ENCODE results near the gene SRD5A1.

The SRD5A1 gene

GRCh38 chr5:6591671-6592288 is 41.5 kb upstream of the SRD5A1 start:
- no peak overlapping the region for H2BK15ac ChIP-seq (ENCODE audit: low read depth, poor library complexity, severe bottlenecking)
- H3K4me1 ChIP-seq (ENCODE audit: control insufficient read depth, insufficient read depth, low read depth, low read length), result peaks cover 1% of the 10 kb centered on the region
- WGBS, result 88% methylated on average over 10 of the region's 12 CpGs

GRCh38 chr5:6592601-6593000 is 40.6 kb upstream of the SRD5A1 start:
- Histone ChIP-seq H3K4me2 (ENCODE audit: low read length, poor library complexity, severe bottlenecking) (no peak overlapping the region), H2BK5ac (ENCODE audit: low read depth, low read length, poor library complexity, severe bottlenecking) (no peak overlapping the region), H3K27ac (ENCODE audit: low read length, poor library complexity, severe bottlenecking) (no peak overlapping the region), H3K27me3 (ENCODE audit: control insufficient read depth in 1 of 2, insufficient read depth in 1 of 2, low read length in 2 of 2) (no peaks in the 10 kb centered on the region), H2AFZ (ENCODE audit: low read depth, low read length) (no peak overlapping the region), H2AK5ac (ENCODE audit: low read length, severe bottlenecking) (no peak overlapping the region), H2BK120ac (ENCODE audit: low read depth, low read length) (no peak overlapping the region), H3K79me1 (replicated peaks; ENCODE audit: low read length, poor library complexity, severe bottlenecking) (peaks cover 1% of the 10 kb centered on the region), H3K36me3 (ENCODE audit: control insufficient read depth in 1 of 2, insufficient read depth in 2 of 2, low read depth in 1 of 2, low read length in 2 of 2) (peaks cover 16 to 26% of the 10 kb centered on the region in 2 experiments), H3K4me3 (ENCODE audit: insufficient read depth in 1 of 2, low read depth in 1 of 2, low read length in 2 of 2) (no peak overlapping the region), H3K9ac (ENCODE audit: low read length) (no peak overlapping the region), H3K4ac (ENCODE audit: low read depth in 1 of 2, low read length in 2 of 2) (no peak overlapping the region), H3K9me3 (ENCODE audit: control insufficient read depth, low read length) (no peaks in the 10 kb centered on the region), H4K8ac (ENCODE audit: low read length) (no peak overlapping the region), H4K91ac (ENCODE audit: low read length) (no peak overlapping the region), H2BK15ac (ENCODE audit: low read depth, poor library complexity, severe bottlenecking) (no peak overlapping the region), H3K14ac (ENCODE audit: low read length in 2 of 2) (no peak overlapping the region), H3K4me1 (ENCODE audit: control insufficient read depth, insufficient read depth, low read depth, low read length) (peaks cover 1% of the 10 kb centered on the region), H2BK12ac (ENCODE audit: low read length in 2 of 2) (no peak overlapping the region), H3K18ac (ENCODE audit: low read depth in 1 of 2, low read length in 2 of 2) (no peak overlapping the region), H3K23ac (ENCODE audit: low read length in 2 of 2) (no peak overlapping the region)
- 44% methylated on average over 1 of the region's 3 CpGs for WGBS
- DNase-seq, result no peak

More at GRCh38 chr5:6591671-6592288, 41.5 kb upstream of the SRD5A1 start:
- Histone ChIP-seq H2BK5ac (ENCODE audit: low read depth, low read length, poor library complexity, severe bottlenecking) (no peak overlapping the region), H3K27ac (ENCODE audit: low read length, poor library complexity, severe bottlenecking) (no peak overlapping the region), H3K9me3 (ENCODE audit: control insufficient read depth, low read length) (no peaks in the 10 kb centered on the region), H3K4me3 (ENCODE audit: insufficient read depth in 1 of 2, low read depth in 1 of 2, low read length in 2 of 2) (no peak overlapping the region), H2BK120ac (ENCODE audit: low read depth, low read length) (no peak overlapping the region), H3K36me3 (ENCODE audit: control insufficient read depth in 1 of 2, insufficient read depth in 2 of 2, low read depth in 1 of 2, low read length in 2 of 2) (peaks cover 11 to 17% of the 10 kb centered on the region in 2 experiments), H2AFZ (ENCODE audit: low read depth, low read length) (no peak overlapping the region), H2AK5ac (ENCODE audit: low read length, severe bottlenecking) (no peak overlapping the region), H3K4me2 (ENCODE audit: low read length, poor library complexity, severe bottlenecking) (no peak overlapping the region), H3K23ac (ENCODE audit: low read length in 2 of 2) (no peak overlapping the region), H3K4ac (ENCODE audit: low read depth in 1 of 2, low read length in 2 of 2) (no peak overlapping the region), H3K14ac (ENCODE audit: low read length in 2 of 2) (no peak overlapping the region), H3K18ac (ENCODE audit: low read depth in 1 of 2, low read length in 2 of 2) (no peak overlapping the region), H3K9ac (ENCODE audit: low read length) (no peak overlapping the region), H3K79me1 (replicated peaks; ENCODE audit: low read length, poor library complexity, severe bottlenecking) (no peaks in the 10 kb centered on the region), H3K27me3 (ENCODE audit: control insufficient read depth in 1 of 2, insufficient read depth in 1 of 2, low read length in 2 of 2) (peaks cover 2 to 6% of the 10 kb centered on the region in 2 experiments), H4K8ac (ENCODE audit: low read length) (no peak overlapping the region), H2BK12ac (ENCODE audit: low read length in 2 of 2) (no peak overlapping the region), H4K91ac (ENCODE audit: low read length) (no peak overlapping the region)
- no peak for DNase-seq

DNA sequence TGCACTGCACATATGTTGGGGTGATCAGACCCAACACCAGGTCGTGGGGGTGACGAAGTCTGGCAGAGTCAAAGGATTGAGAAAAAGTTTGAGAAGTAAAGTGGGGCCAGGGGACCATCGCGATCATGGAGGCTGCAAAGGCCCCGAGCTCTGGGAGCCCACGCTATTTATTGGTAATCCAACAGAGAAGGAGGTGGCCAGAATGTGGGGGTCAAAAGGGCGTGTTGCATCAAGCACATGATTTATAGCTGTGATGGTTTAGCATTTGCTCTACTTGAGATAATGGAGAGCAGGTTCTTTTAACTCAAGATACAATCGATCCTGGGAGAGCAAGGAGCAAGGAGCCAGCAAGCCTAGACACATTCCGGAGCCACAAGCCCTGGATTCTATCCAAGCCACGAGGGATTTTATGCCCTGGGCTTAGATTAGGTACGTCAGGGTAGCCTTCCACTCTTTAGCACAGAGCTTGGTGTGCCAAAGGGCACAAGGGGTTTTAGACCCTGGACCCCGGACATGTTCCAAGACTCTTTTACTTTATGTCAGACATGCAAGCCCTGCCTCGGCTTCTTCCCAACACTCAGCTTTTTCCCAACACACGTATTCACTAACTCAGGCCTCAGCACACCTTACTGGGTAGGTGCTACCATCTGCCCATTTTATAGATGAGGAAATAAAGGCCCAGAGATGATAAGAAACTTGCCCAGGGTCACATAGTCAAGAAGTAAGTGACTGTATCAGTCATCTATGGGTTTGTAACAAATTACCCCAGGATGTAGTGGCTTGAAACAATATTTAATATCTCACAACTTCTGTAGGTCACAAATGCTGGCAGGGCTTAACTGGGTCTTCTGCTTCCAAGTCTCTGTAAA is 39.9 kb upstream of the SRD5A1 start:
- H3K4me1 ChIP-seq (ENCODE audit: control insufficient read depth, insufficient read depth, low read depth, low read length), result peaks cover 1% of the 10 kb centered on the region
- WGBS, result 91% methylated on average over 14 of the region's 14 CpGs
- no peak overlapping the region for H3K18ac ChIP-seq (ENCODE audit: low read depth in 1 of 2, low read length in 2 of 2)
- H4K91ac ChIP-seq (ENCODE audit: low read length), result no peak overlapping the region
- H3K36me3 ChIP-seq (ENCODE audit: control insufficient read depth in 1 of 2, insufficient read depth in 2 of 2, low read depth in 1 of 2, low read length in 2 of 2), result peaks cover 21 to 33% of the 10 kb centered on the region in 2 experiments
- H2BK12ac ChIP-seq (ENCODE audit: low read length in 2 of 2), result no peak overlapping the region
- no peak overlapping the region for H4K8ac ChIP-seq (ENCODE audit: low read length)
- no peak overlapping the region for H3K4ac ChIP-seq (ENCODE audit: low read depth in 1 of 2, low read length in 2 of 2)
- no peak overlapping the region for H3K4me2 ChIP-seq (ENCODE audit: low read length, poor library complexity, severe bottlenecking)
- H3K27ac ChIP-seq (ENCODE audit: low read length, poor library complexity, severe bottlenecking), result no peak overlapping the region
- no peak overlapping the region for H3K23ac ChIP-seq (ENCODE audit: low read length in 2 of 2)
- peaks cover 1% of the 10 kb centered on the region for H3K79me1 ChIP-seq (replicated peaks; ENCODE audit: low read length, poor library complexity, severe bottlenecking)
- H2BK120ac ChIP-seq (ENCODE audit: low read depth, low read length), result no peak overlapping the region
- no peaks in the 10 kb centered on the region for H3K9me3 ChIP-seq (ENCODE audit: control insufficient read depth, low read length)
- no peak overlapping the region for H2BK5ac ChIP-seq (ENCODE audit: low read depth, low read length, poor library complexity, severe bottlenecking)
- H2BK15ac ChIP-seq (ENCODE audit: low read depth, poor library complexity, severe bottlenecking), result no peak overlapping the region
- DNase-seq, result no peak
- no peak overlapping the region for H3K14ac ChIP-seq (ENCODE audit: low read length in 2 of 2)
- no peaks in the 10 kb centered on the region for H3K27me3 ChIP-seq (ENCODE audit: control insufficient read depth in 1 of 2, insufficient read depth in 1 of 2, low read length in 2 of 2)
- no peak overlapping the region for H2AFZ ChIP-seq (ENCODE audit: low read depth, low read length)
- H3K4me3 ChIP-seq (ENCODE audit: insufficient read depth in 1 of 2, low read depth in 1 of 2, low read length in 2 of 2), result no peak overlapping the region
- H3K9ac ChIP-seq (ENCODE audit: low read length), result no peak overlapping the region
- H2AK5ac ChIP-seq (ENCODE audit: low read length, severe bottlenecking), result no peak overlapping the region

DNA sequence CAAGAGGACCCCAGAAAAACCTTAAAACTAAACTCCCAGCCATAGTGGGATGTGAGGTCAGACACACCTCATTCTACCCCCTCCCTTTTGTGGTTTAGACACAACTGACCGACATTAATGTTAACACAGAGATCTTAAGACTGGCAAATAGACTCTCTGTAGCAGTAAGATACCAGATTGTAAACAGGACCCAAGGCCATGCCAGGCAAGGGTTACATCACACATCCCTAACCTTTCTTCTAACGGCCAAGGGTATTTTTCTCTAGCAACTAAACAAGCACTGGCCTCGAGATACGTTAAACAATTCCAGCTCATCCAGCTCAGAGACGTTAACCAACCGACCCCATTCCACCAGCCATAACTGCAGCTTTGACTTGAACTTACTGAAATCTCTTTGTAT is 39.2 kb upstream of the SRD5A1 start:
- H3K27ac ChIP-seq (ENCODE audit: low read length, poor library complexity, severe bottlenecking), result no peak overlapping the region
- no peak overlapping the region for H2BK5ac ChIP-seq (ENCODE audit: low read depth, low read length, poor library complexity, severe bottlenecking)
- H3K4ac ChIP-seq (ENCODE audit: low read depth in 1 of 2, low read length in 2 of 2), result no peak overlapping the region
- no peak overlapping the region for H4K91ac ChIP-seq (ENCODE audit: low read length)
- H3K9me3 ChIP-seq (ENCODE audit: control insufficient read depth, low read length), result no peaks in the 10 kb centered on the region
- no peak overlapping the region for H4K8ac ChIP-seq (ENCODE audit: low read length)
- no peak overlapping the region for H2BK120ac ChIP-seq (ENCODE audit: low read depth, low read length)
- WGBS, result 96% methylated on average over 6 of the region's 6 CpGs
- no peak overlapping the region for H3K4me3 ChIP-seq (ENCODE audit: insufficient read depth in 1 of 2, low read depth in 1 of 2, low read length in 2 of 2)
- no peak overlapping the region for H3K18ac ChIP-seq (ENCODE audit: low read depth in 1 of 2, low read length in 2 of 2)
- peaks cover 3% of the 10 kb centered on the region for H3K79me1 ChIP-seq (replicated peaks; ENCODE audit: low read length, poor library complexity, severe bottlenecking)
- no peak for DNase-seq
- H3K4me2 ChIP-seq (ENCODE audit: low read length, poor library complexity, severe bottlenecking), result no peak overlapping the region
- H2AK5ac ChIP-seq (ENCODE audit: low read length, severe bottlenecking), result no peak overlapping the region
- H2AFZ ChIP-seq (ENCODE audit: low read depth, low read length), result no peak overlapping the region
- no peaks in the 10 kb centered on the region for H3K27me3 ChIP-seq (ENCODE audit: control insufficient read depth in 1 of 2, insufficient read depth in 1 of 2, low read length in 2 of 2)
- no peak overlapping the region for H3K23ac ChIP-seq (ENCODE audit: low read length in 2 of 2)
- H2BK15ac ChIP-seq (ENCODE audit: low read depth, poor library complexity, severe bottlenecking), result no peak overlapping the region
- no peak overlapping the region for H2BK12ac ChIP-seq (ENCODE audit: low read length in 2 of 2)
- H3K36me3 ChIP-seq (ENCODE audit: control insufficient read depth in 1 of 2, insufficient read depth in 2 of 2, low read depth in 1 of 2, low read length in 2 of 2), result peaks cover 26 to 40% of the 10 kb centered on the region in 2 experiments
- H3K14ac ChIP-seq (ENCODE audit: low read length in 2 of 2), result no peak overlapping the region
- no peak overlapping the region for H3K9ac ChIP-seq (ENCODE audit: low read length)
- H3K4me1 ChIP-seq (ENCODE audit: control insufficient read depth, insufficient read depth, low read depth, low read length), result peaks cover 1% of the 10 kb centered on the region
